Muscle of leg (tissue), 11 donors: Measurements from ENCODE around the gene ATP2B2. TPM values are rescaled to one million over a fixed set of nuclear protein-coding genes. Genes with fewer than 3 reads are reported as not detected.
A peak's percentile ranks its signal among the peaks of the same experiment; 100 is the strongest.

Experiments
- DNase-seq: peaks from one replicate; pipeline ENCODE4 v3.0.0; 2013
- H3K27ac ChIP-seq: one replicate; pipeline ENCODE4 v1.5.1; 2013; ENCODE audit warnings: mild to moderate bottlenecking, low read length, control low read depth
- H3K27me3 ChIP-seq: one replicate; pipeline ENCODE4 v1.6.1; 2013; ENCODE audit warnings: low read length; ENCODE audit not compliant: control insufficient read depth, insufficient read depth
- H3K36me3 ChIP-seq: one replicate; pipeline ENCODE4 v1.6.1; 2013; ENCODE audit warnings: low read length; ENCODE audit not compliant: control insufficient read depth, insufficient read depth
- H3K4me1 ChIP-seq: one replicate; pipeline ENCODE4 v1.6.1; 2013; ENCODE audit warnings: low read length; ENCODE audit not compliant: control insufficient read depth, insufficient read depth
- H3K4me3 ChIP-seq: one replicate; pipeline ENCODE4 v1.5.1; 2013; ENCODE audit warnings: low read length, control low read depth
- H3K9me3 ChIP-seq: replicated peaks from 2 replicates; pipeline ENCODE4 v1.6.1; 2013; ENCODE audit warnings: low read depth, low read length; ENCODE audit not compliant: control insufficient read depth
- WGBS: methylation state at CpG from one replicate; pipeline ENCODE4 v1.1.5; 2013; ENCODE audit warnings: missing lambda C conversion rate; ENCODE audit not compliant: insufficient coverage; 5-methylcytosine and 5-hydroxymethylcytosine counted together
- polyA plus RNA-seq, 8 donors: library from polyadenylated mRNA; unstranded; fragments of 120-200 nt; gene quantifications; one replicate each; pipeline versions ENCODE4 v1.2.1 to v1.2.3, GENCODE V29; 2013; ENCODE audit warnings: inconsistent platforms in 1 of 8, low replicate concordance in 1 of 8; ENCODE audit not compliant: insufficient read length in 8 of 8, insufficient read depth in 1 of 8
- total RNA-seq: library from RNA; stranded (reverse); fragments of 120-200 nt; gene quantifications from one replicate; pipeline ENCODE4 v1.2.4, GENCODE V29; 2013

Gene ATP2B2
- total and polyA plus RNA-seq, 9 donors = 0.39 to 6.9 (median 3.6) TPM

GRCh38 chr3:10444110-10444429 lies 61.3 kb downstream of the ATP2B2 start:
- no peak overlapping the region for H3K4me3 ChIP-seq
- no peaks in the 10 kb centered on the region for H3K27me3 ChIP-seq
- DNase-seq = no peak
- no peaks in the 10 kb centered on the region for H3K9me3 ChIP-seq
- H3K27ac ChIP-seq = no peak overlapping the region
- H3K4me1 ChIP-seq = peaks cover 11% of the 10 kb centered on the region
- WGBS = 82% methylated on average over 10 of the region's 10 CpGs
- no peaks in the 10 kb centered on the region for H3K36me3 ChIP-seq

- Histone ChIP-seq H3K9me3 (no peaks in the 10 kb centered on the region), H3K36me3 (no peaks in the 10 kb centered on the region), H3K27me3 (no peaks in the 10 kb centered on the region), H3K27ac (no peak overlapping the region), H3K4me3 (no peak overlapping the region), H3K4me1 (peaks cover 16% of the 10 kb centered on the region)
- no peak for DNase-seq
- 74% methylated on average over 13 of the region's 15 CpGs for whole genome bisulfite sequencing
Measured at GRCh38 chr3:10443272-10444109, 61.9 kb downstream of the ATP2B2 start.

- H3K27ac ChIP-seq = no peak overlapping the region
- DNase-seq = no peak
Measured at GRCh38 chr3:10442151-10442795, 63.1 kb downstream of the ATP2B2 start.

GRCh38 chr3:10440684-10441083 lies 64.7 kb downstream of the ATP2B2 start:
- DNase-seq = no peak
- Histone ChIP-seq H3K27me3 (no peaks in the 10 kb centered on the region), H3K9me3 (no peaks in the 10 kb centered on the region), H3K4me1 (peaks cover 16% of the 10 kb centered on the region), H3K27ac (no peak overlapping the region), H3K4me3 (no peak overlapping the region), H3K36me3 (no peaks in the 10 kb centered on the region)
- WGBS = 78% methylated on average over 1 of the region's 5 CpGs

More at GRCh38 chr3:10442151-10442795, 63.1 kb downstream of the ATP2B2 start:
- no peaks in the 10 kb centered on the region for H3K9me3 ChIP-seq
- 72% methylated on average over 6 of the region's 10 CpGs for WGBS
- no peak overlapping the region for H3K4me3 ChIP-seq
- H3K27me3 ChIP-seq = no peaks in the 10 kb centered on the region
- no peaks in the 10 kb centered on the region for H3K36me3 ChIP-seq
- H3K4me1 ChIP-seq = peaks cover 19% of the 10 kb centered on the region

- Histone ChIP-seq H3K27me3 (no peaks in the 10 kb centered on the region), H3K36me3 (no peaks in the 10 kb centered on the region), H3K4me3 (no peak overlapping the region), H3K9me3 (no peaks in the 10 kb centered on the region), H3K4me1 (peaks cover 16% of the 10 kb centered on the region), H3K27ac (peak overlapping the region; percentile 78)
- WGBS = 83% methylated on average over 8 of the region's 8 CpGs
- DNase-seq = no peak
Measured at GRCh38 chr3:10438902-10439610, 66.3 kb downstream of the ATP2B2 start.

GRCh38 chr3:10437995-10438901 lies 67.1 kb downstream of the ATP2B2 start:
- no peaks in the 10 kb centered on the region for H3K9me3 ChIP-seq
- peak overlapping the region; percentile 78 for H3K27ac ChIP-seq
- H3K4me3 ChIP-seq = no peak overlapping the region
- no peaks in the 10 kb centered on the region for H3K27me3 ChIP-seq
- no peaks in the 10 kb centered on the region for H3K36me3 ChIP-seq
- WGBS = 36% methylated on average over 5 of the region's 16 CpGs
- peaks cover 16% of the 10 kb centered on the region for H3K4me1 ChIP-seq
- DNase-seq = peak; percentile 61

GRCh38 chr3:10437272-10437994 lies 68.0 kb downstream of the ATP2B2 start:
- peaks cover 20% of the 10 kb centered on the region for H3K4me1 ChIP-seq
- H3K27ac ChIP-seq = peak overlapping the region; percentile 76
- H3K4me3 ChIP-seq = no peak overlapping the region
- H3K9me3 ChIP-seq = no peaks in the 10 kb centered on the region
- H3K36me3 ChIP-seq = no peaks in the 10 kb centered on the region
- 64% methylated on average over 3 of the region's 7 CpGs for WGBS
- no peaks in the 10 kb centered on the region for H3K27me3 ChIP-seq
- DNase-seq = no peak

GRCh38 chr3:10435850-10436249 lies 69.5 kb downstream of the ATP2B2 start:
- Histone ChIP-seq H3K36me3 (no peaks in the 10 kb centered on the region), H3K4me1 (peaks cover 20% of the 10 kb centered on the region), H3K9me3 (no peaks in the 10 kb centered on the region), H3K4me3 (no peak overlapping the region), H3K27me3 (no peaks in the 10 kb centered on the region), H3K27ac (no peak overlapping the region)
- DNase-seq = no peak
- no CpG with 5 or more reads among the region's 3 CpGs for WGBS

- H3K27me3 ChIP-seq = no peaks in the 10 kb centered on the region
- no peak for DNase-seq
- no peaks in the 10 kb centered on the region for H3K36me3 ChIP-seq
- H3K27ac ChIP-seq = no peak overlapping the region
- peaks cover 20% of the 10 kb centered on the region for H3K4me1 ChIP-seq
- no peaks in the 10 kb centered on the region for H3K9me3 ChIP-seq
- H3K4me3 ChIP-seq = no peak overlapping the region
- 93% methylated on average over 3 of the region's 9 CpGs for WGBS
Measured at GRCh38 chr3:10434938-10435336, 70.4 kb downstream of the ATP2B2 start.
